Transverse colon (tissue), 4 donors: ENCODE data around the gene AXDND1.

Experiments
- EP300 ChIP-seq: sonication (generic); formaldehyde crosslinking; IDR thresholded peaks from one replicate; pipeline ENCODE4 v1.6.1; 2017; ENCODE audit warnings: antibody characterized with exemption, low read depth
- POLR2A ChIP-seq: fragments of 450-650 bp; IDR thresholded peaks from one replicate; pipeline ENCODE4 v1.6.1; 2016; ENCODE audit warnings: antibody characterized with exemption, mild to moderate bottlenecking, moderate library complexity
- POLR2AphosphoS5 ChIP-seq, 3 donors: sonication (generic); formaldehyde crosslinking; IDR thresholded peaks; one replicate each; pipeline ENCODE4 v1.6.1; 2016; ENCODE audit warnings: antibody characterized with exemption in 3 of 3
- TF ChIP-seq, protein P1 (sequence below), 5 experiments: fragments of 200-600 bp in 3 of 5; fragments of 450-650 bp in 2 of 5; sonication (generic) in 3 of 5; IDR thresholded peaks; 1 replicate in 2 of 5; 2 replicates in 3 of 5; pipeline ENCODE4 v1.5.1; 2016 to 2017; ENCODE audit warnings: antibody characterized with exemption in 5 of 5, inconsistent platforms in 3 of 5, mild to moderate bottlenecking in 2 of 5, moderate library complexity in 1 of 5

DNA sequence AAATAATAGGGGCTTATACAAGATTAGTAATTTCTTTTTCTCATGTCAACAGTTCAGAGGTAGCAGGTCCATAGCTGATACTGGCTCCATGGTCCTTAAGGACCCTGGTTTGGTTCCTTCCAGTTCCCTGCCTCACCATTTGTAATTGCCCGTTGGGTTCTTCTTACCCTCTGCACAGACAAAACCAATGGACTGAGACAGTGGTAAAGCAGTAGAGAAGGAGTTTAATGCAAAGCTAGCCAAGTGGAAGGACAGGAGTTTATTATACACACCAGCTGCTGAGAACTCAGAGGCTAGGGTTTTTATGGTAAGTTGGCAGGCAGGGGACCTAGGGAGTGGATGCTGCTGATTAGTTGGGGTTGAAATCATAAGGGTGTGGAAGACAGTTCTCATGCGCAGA, 35.9 kb upstream of the AXDND1 start:
- TF ChIP-seq, protein P1, sequence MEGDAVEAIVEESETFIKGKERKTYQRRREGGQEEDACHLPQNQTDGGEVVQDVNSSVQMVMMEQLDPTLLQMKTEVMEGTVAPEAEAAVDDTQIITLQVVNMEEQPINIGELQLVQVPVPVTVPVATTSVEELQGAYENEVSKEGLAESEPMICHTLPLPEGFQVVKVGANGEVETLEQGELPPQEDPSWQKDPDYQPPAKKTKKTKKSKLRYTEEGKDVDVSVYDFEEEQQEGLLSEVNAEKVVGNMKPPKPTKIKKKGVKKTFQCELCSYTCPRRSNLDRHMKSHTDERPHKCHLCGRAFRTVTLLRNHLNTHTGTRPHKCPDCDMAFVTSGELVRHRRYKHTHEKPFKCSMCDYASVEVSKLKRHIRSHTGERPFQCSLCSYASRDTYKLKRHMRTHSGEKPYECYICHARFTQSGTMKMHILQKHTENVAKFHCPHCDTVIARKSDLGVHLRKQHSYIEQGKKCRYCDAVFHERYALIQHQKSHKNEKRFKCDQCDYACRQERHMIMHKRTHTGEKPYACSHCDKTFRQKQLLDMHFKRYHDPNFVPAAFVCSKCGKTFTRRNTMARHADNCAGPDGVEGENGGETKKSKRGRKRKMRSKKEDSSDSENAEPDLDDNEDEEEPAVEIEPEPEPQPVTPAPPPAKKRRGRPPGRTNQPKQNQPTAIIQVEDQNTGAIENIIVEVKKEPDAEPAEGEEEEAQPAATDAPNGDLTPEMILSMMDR (IDR thresholded peaks at IDR 0.05), result no peak
- TF ChIP-seq POLR2A (no peak), EP300 (no peak), POLR2AphosphoS5 (IDR thresholded peaks at IDR 0.05) (no peak)
